Lung (tissue), 12 donors: ENCODE results near the gene SLC44A1. TPM values are rescaled to one million over a fixed set of nuclear protein-coding genes. Genes with fewer than 3 reads are reported as not detected.

Experiments used
- ATAC-seq: fragments of 200-7000 bp; cut with Tn5 transposase; one replicate; pipeline ENCODE4 v1.9.1; 2020; ENCODE audit warnings: moderate number of reproducible peaks; ENCODE audit not compliant: insufficient read depth, low FRiP score
- DNase-seq, 3 donors: peaks; one replicate each; pipeline ENCODE4 v3.0.0-alpha.2; 2013 to 2017
- H3K27ac ChIP-seq, 2 donors: one replicate each; pipeline ENCODE4 v1.5.1; 2013; ENCODE audit warnings: mild to moderate bottlenecking in 2 of 2, moderate library complexity in 2 of 2, control low read depth in 1 of 2, inconsistent platforms in 1 of 2, low read depth in 1 of 2, low read length in 1 of 2
- H3K27me3 ChIP-seq, 3 donors: one replicate each; pipeline ENCODE4 v1.5.1; 2013; ENCODE audit warnings: low read length in 2 of 3; ENCODE audit not compliant: control insufficient read depth in 3 of 3, insufficient read depth in 3 of 3
- H3K36me3 ChIP-seq, 4 donors: one replicate each; pipeline ENCODE4 v1.5.1; 2013; ENCODE audit warnings: low read length in 4 of 4, mild to moderate bottlenecking in 1 of 4, moderate library complexity in 1 of 4; ENCODE audit not compliant: control insufficient read depth in 4 of 4, insufficient read depth in 4 of 4
- H3K4me1 ChIP-seq, 5 donors: one replicate each; pipeline ENCODE4 v1.5.1; 2013; ENCODE audit warnings: low read length in 5 of 5, mild to moderate bottlenecking in 2 of 5, moderate library complexity in 1 of 5; ENCODE audit not compliant: control insufficient read depth in 5 of 5, insufficient read depth in 5 of 5
- H3K4me3 ChIP-seq: one replicate; pipeline ENCODE4 v1.5.1; 2013; ENCODE audit warnings: mild to moderate bottlenecking, control low read depth, moderate library complexity
- H3K9ac ChIP-seq, 2 donors: one replicate each; pipeline ENCODE4 v1.5.1; 2013; ENCODE audit warnings: low read length in 2 of 2, control low read depth in 1 of 2; ENCODE audit not compliant: insufficient read depth in 1 of 2
- H3K9me3 ChIP-seq, 4 donors: one replicate each; pipeline ENCODE4 v1.5.1; 2013; ENCODE audit warnings: low read length in 3 of 4, mild to moderate bottlenecking in 1 of 4, moderate library complexity in 1 of 4; ENCODE audit not compliant: control insufficient read depth in 4 of 4, insufficient read depth in 3 of 4
- WGBS, 2 donors: extraction: QIAGEN DNeasy Blood & Tissue Kit; methylation state at CpG; one replicate each; pipeline ENCODE4 v1.1.7; 2013; 5-methylcytosine and 5-hydroxymethylcytosine counted together
- polyA plus RNA-seq, 2 donors: library from polyadenylated mRNA; stranded (reverse); fragments of 200-250 nt; gene quantifications; one replicate each; pipeline ENCODE4 v1.2.1, GENCODE V29; 2013
- total RNA-seq, 2 donors: library from RNA; depleted of rRNA in 1 of 2; stranded (reverse); fragments of >200 nt in 1 of 2; gene quantifications; one replicate each; pipeline ENCODE4 v1.2.1, GENCODE V29; 2014 to 2021
- TF ChIP-seq, protein P1 (sequence below): IDR thresholded peaks from 2 replicates; pipeline ENCODE4 v1.5.1; 2012; ENCODE audit warnings: mild to moderate bottlenecking; ENCODE audit errors: control extremely low read depth, extremely low read depth
- donor health status: control.
- donor health status: control.
- donor health status: Bipolar disorder and iron deficiency.
- donor health status: healthy.
- donor health status: DM: yes; HTN: yes; CAD: no.

Gene SLC44A1
- total and polyA plus RNA-seq, 4 donors: 13.0 to 61.7 (median 33.8) TPM

DNA sequence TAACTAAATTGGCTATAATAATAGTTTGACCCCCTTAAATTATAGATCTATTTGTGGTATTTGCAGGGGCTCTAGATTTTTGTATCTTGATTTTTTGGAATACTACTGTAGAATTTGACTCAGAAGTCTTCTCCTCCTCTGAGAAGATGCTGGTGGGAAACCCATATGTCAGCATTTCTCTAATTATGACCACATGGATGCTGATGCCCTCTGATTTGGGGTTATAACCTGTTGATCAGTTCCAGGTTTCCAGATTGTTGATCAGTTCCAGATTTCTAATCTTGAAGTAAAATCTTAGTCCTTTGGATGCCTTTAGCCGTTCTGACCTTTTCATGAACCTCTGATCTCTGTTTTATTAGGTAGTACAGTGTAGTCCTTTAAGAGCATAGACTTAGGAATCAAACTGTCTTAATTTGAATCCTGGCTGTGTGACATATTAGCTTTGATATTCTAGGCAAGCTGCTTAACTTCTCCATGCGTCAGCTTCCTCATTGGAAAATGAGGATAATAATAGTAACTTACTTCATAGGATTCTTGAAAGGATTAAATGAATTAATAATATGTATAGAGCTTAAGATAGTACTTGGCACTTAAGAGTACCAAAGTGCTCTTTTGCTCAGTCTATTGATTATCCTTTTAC, 211.5 kb downstream of the SLC44A1 start:
- Histone ChIP-seq H3K36me3 (no peaks in the 10 kb centered on the region), H3K27me3 (no peaks in the 10 kb centered on the region), H3K4me3 (no peak overlapping the region), H3K9me3 (peaks cover 0 to 11% (median 3%) of the 10 kb centered on the region in 4 donors), H3K4me1 (peaks cover 0 to 16% (median 6%) of the 10 kb centered on the region in 5 donors), H3K9ac (no peak overlapping the region), H3K27ac (no peak overlapping the region)
- DNase-seq (no peak), ATAC-seq (no peak)
- WGBS, 2 donors: 85 to 97% methylated on average over 2 of the region's 2 CpGs
- TF ChIP-seq, protein P1, sequence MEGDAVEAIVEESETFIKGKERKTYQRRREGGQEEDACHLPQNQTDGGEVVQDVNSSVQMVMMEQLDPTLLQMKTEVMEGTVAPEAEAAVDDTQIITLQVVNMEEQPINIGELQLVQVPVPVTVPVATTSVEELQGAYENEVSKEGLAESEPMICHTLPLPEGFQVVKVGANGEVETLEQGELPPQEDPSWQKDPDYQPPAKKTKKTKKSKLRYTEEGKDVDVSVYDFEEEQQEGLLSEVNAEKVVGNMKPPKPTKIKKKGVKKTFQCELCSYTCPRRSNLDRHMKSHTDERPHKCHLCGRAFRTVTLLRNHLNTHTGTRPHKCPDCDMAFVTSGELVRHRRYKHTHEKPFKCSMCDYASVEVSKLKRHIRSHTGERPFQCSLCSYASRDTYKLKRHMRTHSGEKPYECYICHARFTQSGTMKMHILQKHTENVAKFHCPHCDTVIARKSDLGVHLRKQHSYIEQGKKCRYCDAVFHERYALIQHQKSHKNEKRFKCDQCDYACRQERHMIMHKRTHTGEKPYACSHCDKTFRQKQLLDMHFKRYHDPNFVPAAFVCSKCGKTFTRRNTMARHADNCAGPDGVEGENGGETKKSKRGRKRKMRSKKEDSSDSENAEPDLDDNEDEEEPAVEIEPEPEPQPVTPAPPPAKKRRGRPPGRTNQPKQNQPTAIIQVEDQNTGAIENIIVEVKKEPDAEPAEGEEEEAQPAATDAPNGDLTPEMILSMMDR: no peak

DNA sequence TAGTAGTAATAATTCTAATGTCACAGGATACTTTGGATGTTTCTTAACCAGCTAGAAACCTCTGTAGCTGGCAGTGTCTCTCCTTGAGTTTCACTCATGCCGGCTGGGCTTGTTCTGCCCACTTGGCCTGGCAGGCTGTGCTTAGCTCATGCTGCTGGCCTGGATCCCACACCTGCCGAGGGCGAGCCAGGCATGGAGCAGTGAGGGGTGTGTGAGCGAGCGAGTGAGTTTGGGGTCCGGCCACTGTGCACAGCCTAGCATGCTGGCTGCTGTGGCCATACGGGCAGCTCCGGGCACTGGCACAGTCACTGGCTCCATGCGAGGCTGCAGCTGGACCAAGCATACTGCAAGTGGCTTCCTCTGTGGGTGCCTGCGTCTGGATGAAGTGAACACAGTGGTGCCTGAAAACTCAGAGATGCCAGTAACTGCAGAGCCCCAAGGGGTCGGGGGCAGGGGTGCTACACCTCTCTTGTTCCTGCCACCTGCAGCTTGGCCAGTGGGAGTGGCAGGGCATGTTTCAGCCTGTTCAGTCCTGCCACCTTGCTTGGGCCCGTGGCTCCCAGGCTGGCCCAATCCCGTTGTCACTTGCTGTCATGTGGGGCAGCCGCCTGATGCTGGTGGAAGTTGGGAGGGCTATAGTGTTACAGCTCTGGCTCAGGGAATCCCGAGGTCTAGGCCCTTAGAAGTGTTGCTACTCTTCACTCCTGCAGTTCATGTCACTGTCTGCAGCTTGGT, 213.3 kb downstream of the SLC44A1 start:
- Histone ChIP-seq H3K4me3 (no peak overlapping the region), H3K4me1 (peaks cover 0 to 16% (median 6%) of the 10 kb centered on the region in 5 donors), H3K27ac (no peak overlapping the region), H3K27me3 (no peaks in the 10 kb centered on the region), H3K36me3 (no peaks in the 10 kb centered on the region), H3K9me3 (peaks cover 0 to 11% (median 3%) of the 10 kb centered on the region in 4 donors), H3K9ac (no peak overlapping the region)
- WGBS, 2 donors: 89 to 95% methylated on average over 15 of the region's 15 CpGs
- ATAC-seq (no peak), DNase-seq (no peak)
- TF ChIP-seq, protein P1: no peak

DNA sequence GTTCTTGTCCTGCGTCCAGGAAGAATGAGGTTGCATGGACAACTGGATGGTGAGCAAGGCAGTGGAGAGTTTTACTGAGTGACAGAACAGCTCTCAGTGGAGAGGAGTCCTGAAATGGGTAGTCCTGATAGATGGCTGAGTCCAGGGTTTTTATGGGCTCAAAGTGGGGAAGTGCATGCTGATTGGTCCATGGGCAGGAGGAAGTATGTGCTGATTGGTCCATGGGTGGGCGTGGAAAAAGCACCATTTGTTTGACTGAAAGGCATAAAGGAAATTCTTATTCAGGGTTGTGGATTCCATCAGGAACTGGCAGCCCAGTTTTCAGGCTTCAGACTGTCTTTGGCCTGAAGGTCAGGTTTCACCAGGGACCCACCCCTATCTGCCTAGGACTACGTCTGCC, 214.0 kb downstream of the SLC44A1 start:
- TF ChIP-seq, protein P1: no peak
- H3K9me3 ChIP-seq: peaks cover 0 to 11% (median 3%) of the 10 kb centered on the region in 4 donors
- H3K36me3 ChIP-seq: no peaks in the 10 kb centered on the region
- 97 to 100% methylated on average over 3 of the region's 3 CpGs for WGBS, 2 donors
- DNase-seq: no peak
- no peak for ATAC-seq
- peaks cover 0 to 16% (median 6%) of the 10 kb centered on the region in 5 donors for H3K4me1 ChIP-seq
- H3K27me3 ChIP-seq: no peaks in the 10 kb centered on the region
- no peak overlapping the region for H3K27ac ChIP-seq
- H3K9ac ChIP-seq: no peak overlapping the region
- H3K4me3 ChIP-seq: no peak overlapping the region
